ENCODE results near the gene KRTAP15-1.

Gene KRTAP15-1

GRCh38 chr21:30439975-30440374, at the start of gene KRTAP15-1:
KRTAP15-1 (plus strand) TSS chr21:30440275; CDS start chr21:30440328, 53 bp downstream.
- no peak for DNase-seq

GRCh38 chr21:30391492-30392025, 48.5 kb upstream of the KRTAP15-1 start:
- DNase-seq: no peak

GRCh38 chr21:30395731-30396130, 44.3 kb upstream of the KRTAP15-1 start, which contains the start of gene KRTAP13-1:
KRTAP13-1 (plus strand) TSS chr21:30396031; CDS start chr21:30396087, 56 bp downstream.
- DNase-seq: no peak

- no peak for DNase-seq
These were observed 31.1 kb upstream of the KRTAP15-1 start for GRCh38 chr21:30408782-30409494.

- DNase-seq: no peak
These were observed 24.1 kb upstream of the KRTAP15-1 start for GRCh38 chr21:30415993-30416392.

GRCh38 chr21:30425826-30426225, 14.2 kb upstream of the KRTAP15-1 start, which contains the start of gene KRTAP13-3:
KRTAP13-3 (minus strand) TSS chr21:30425926; CDS start chr21:30425912, 14 bp downstream.
- DNase-seq: no peak

GRCh38 chr21:30426731-30427130, 13.3 kb upstream of the KRTAP15-1 start:
- no peak for DNase-seq

GRCh38 chr21:30430170-30430655, 9.9 kb upstream of the KRTAP15-1 start, which contains the start of gene KRTAP13-4:
KRTAP13-4 (plus strand) TSS chr21:30430220; CDS start chr21:30430276, 56 bp downstream.
- DNase-seq: no peak

- no peak for DNase-seq
These were observed 5.9 kb upstream of the KRTAP15-1 start for GRCh38 chr21:30434033-30434631.

- no peak for DNase-seq
These were observed 3.0 kb upstream of the KRTAP15-1 start for GRCh38 chr21:30437010-30437565.

- no peak for DNase-seq
These were observed 3.2 kb downstream of the KRTAP15-1 start for GRCh38 chr21:30443226-30443625.

- DNase-seq: no peak
These were observed 4.1 kb downstream of the KRTAP15-1 start for GRCh38 chr21:30444204-30444603.

- no peak for DNase-seq
These were observed 7.0 kb downstream of the KRTAP15-1 start for GRCh38 chr21:30447056-30447455.

- no peak for DNase-seq
These were observed 8.4 kb downstream of the KRTAP15-1 start for GRCh38 chr21:30448514-30448913.

- no peak for DNase-seq
These were observed 23.6 kb downstream of the KRTAP15-1 start for GRCh38 chr21:30463713-30464112.

- DNase-seq: no peak
These were observed 29.0 kb downstream of the KRTAP15-1 start for GRCh38 chr21:30468900-30469714.

GRCh38 chr21:30478004-30478403, 37.9 kb downstream of the KRTAP15-1 start:
- no peak for DNase-seq

GRCh38 chr21:30479259-30479658, 39.2 kb downstream of the KRTAP15-1 start:
- DNase-seq: no peak

GRCh38 chr21:30480145-30480544, 40.1 kb downstream of the KRTAP15-1 start, which contains the start of gene KRTAP19-1:
KRTAP19-1 (minus strand) TSS chr21:30480367; CDS start chr21:30480317, 50 bp downstream.
- no peak for DNase-seq

- no peak for DNase-seq
These were observed 42.1 kb downstream of the KRTAP15-1 start for GRCh38 chr21:30482130-30482529.

GRCh38 chr21:30486180-30486579, 46.1 kb downstream of the KRTAP15-1 start:
- DNase-seq: no peak

- DNase-seq: no peak
These were observed 47.3 kb downstream of the KRTAP15-1 start, which contains the start of gene KRTAP19-2 for GRCh38 chr21:30487336-30487735. KRTAP19-2 (minus strand) TSS chr21:30487436; CDS start chr21:30487348, 88 bp downstream.
